Stimulated activated CD4-positive, alpha-beta T cell treated with anti-CD3 and anti-CD28 coated beads, Interleukin-4, amount 100 ng/mL, for 1 hour (primary cell): Measurements from ENCODE around the gene SUPV3L1.
"Not testable (repeated sequence)": the region's sequence is repeated elsewhere in the genome, so short reads cannot be mapped to it uniquely, and the experiment has no call there.

ENCODE experiments used
- DNase-seq: peaks from one replicate; pipeline ENCODE4 v3.0.0-alpha.2; 2020

The SUPV3L1 gene

GRCh38 chr10:69179743-69180524 is at the start of gene SUPV3L1:
SUPV3L1 (plus strand) TSS chr10:69180234; CDS start chr10:69180292, 58 bp downstream.
- peak; percentile 83 for DNase-seq

- no peak for DNase-seq
These were observed 49.8 kb upstream of the SUPV3L1 start for GRCh38 chr10:69130251-69130650.

- DNase-seq = no peak
These were observed 40.1 kb upstream of the SUPV3L1 start for GRCh38 chr10:69139961-69140360.

GRCh38 chr10:69141304-69141703 is 38.7 kb upstream of the SUPV3L1 start:
- DNase-seq = no peak

GRCh38 chr10:69142074-69142473 is 38.0 kb upstream of the SUPV3L1 start:
- not testable (repeated sequence) for DNase-seq

- no peak for DNase-seq
These were observed 37.1 kb upstream of the SUPV3L1 start for GRCh38 chr10:69142983-69143382.

- DNase-seq = no peak
These were observed 34.7 kb upstream of the SUPV3L1 start for GRCh38 chr10:69145329-69145728.

GRCh38 chr10:69145864-69146263 is 34.2 kb upstream of the SUPV3L1 start:
- DNase-seq = no peak

GRCh38 chr10:69146759-69147158 is 33.3 kb upstream of the SUPV3L1 start:
- no peak for DNase-seq

- DNase-seq = no peak
These were observed 28.1 kb upstream of the SUPV3L1 start for GRCh38 chr10:69151984-69152383.

- no peak for DNase-seq
These were observed 26.8 kb upstream of the SUPV3L1 start for GRCh38 chr10:69153227-69153626.

GRCh38 chr10:69160809-69161241 is 19.2 kb upstream of the SUPV3L1 start:
- no peak for DNase-seq

- DNase-seq = no peak
These were observed 11.5 kb upstream of the SUPV3L1 start for GRCh38 chr10:69168493-69168892.

- no peak for DNase-seq
These were observed 7.6 kb upstream of the SUPV3L1 start for GRCh38 chr10:69172241-69172982.

GRCh38 chr10:69175326-69175725 is 4.7 kb upstream of the SUPV3L1 start:
- not testable (repeated sequence) for DNase-seq

GRCh38 chr10:69176823-69177222 is 3.2 kb upstream of the SUPV3L1 start:
- no peak for DNase-seq

GRCh38 chr10:69179089-69179742 is 818 bp upstream of the SUPV3L1 start:
- DNase-seq = peak; percentile 15

GRCh38 chr10:69180525-69181204 is 631 bp downstream of the SUPV3L1 start:
- no peak for DNase-seq

- DNase-seq = no peak
These were observed 1.4 kb downstream of the SUPV3L1 start for GRCh38 chr10:69181433-69181832.

- DNase-seq = no peak
These were observed 2.0 kb downstream of the SUPV3L1 start for GRCh38 chr10:69182005-69182404.

- DNase-seq = no peak
These were observed 6.5 kb downstream of the SUPV3L1 start for GRCh38 chr10:69186524-69186923.

GRCh38 chr10:69201045-69201444 is 21.0 kb downstream of the SUPV3L1 start:
- DNase-seq = no peak

GRCh38 chr10:69202332-69202731 is 22.3 kb downstream of the SUPV3L1 start:
- DNase-seq = no peak
